Endothelial cell of umbilical vein (primary cell): ENCODE results near the gene AREG. TPM values are rescaled to one million over a fixed set of nuclear protein-coding genes. Genes with fewer than 3 reads are reported as not detected.

Source experiments
- BruUV-seq: library from RNA; stranded (reverse); fragments of 400-500 nt; replicated peaks from 2 replicates; lab custom pipeline; 2021; lab: Mats Ljungman, UMichigan
- CTCF ChIA-PET: fragments of 300-600, 350-600 bp; sonication (Branson Sonifier 250); formaldehyde crosslinking; loops from one replicate; lab custom pipeline; 2021; ENCODE audit warnings: antibody characterized with exemption, inconsistent platforms; lab: Charles Lee
- POLR2A ChIA-PET: fragments of 300-600, 350-600 bp; sonication (Branson Sonifier 250); formaldehyde crosslinking; loops from one replicate; lab custom pipeline; 2021; ENCODE audit warnings: antibody characterized with exemption, inconsistent platforms; lab: Charles Lee
- DNase-seq: peaks from one replicate; pipeline ENCODE4 v3.0.0-alpha.2; 2011; ENCODE audit warnings: low read depth, low spot score
- FAIRE-seq: peaks from 2 replicates; lab custom pipeline; 2011; peaks lifted over from hg19 to GRCh38; lab: Jason Lieb, UNC
- H2AFZ ChIP-seq: 2 replicates; pipeline ENCODE4 v1.6.0; 2012; ENCODE audit warnings: low read depth, low read length, control low read depth, inconsistent platforms
- H3K27ac ChIP-seq: 2 replicates; pipeline ENCODE4 v1.5.1; 2011; ENCODE audit warnings: low read depth, mild to moderate bottlenecking, control low read depth, low read length, moderate library complexity; ENCODE audit not compliant: insufficient read depth
- H3K27me3 ChIP-seq, 2 experiments: 2 replicates each; pipeline versions ENCODE4 v1.6.0 to v1.6.1; 2011; ENCODE audit warnings: low read length in 2 of 2, mixed read lengths in 1 of 2; ENCODE audit not compliant: control insufficient read depth in 2 of 2, insufficient read depth in 2 of 2
- H3K36me3 ChIP-seq, 2 experiments: 2 replicates in 1 of 2; 3 replicates in 1 of 2; pipeline ENCODE4 v1.5.1; 2011; ENCODE audit warnings: low read length in 2 of 2, mild to moderate bottlenecking in 1 of 2, moderate library complexity in 1 of 2; ENCODE audit not compliant: control insufficient read depth in 2 of 2, insufficient read depth in 2 of 2; ENCODE audit errors: extremely low read depth in 1 of 2
- H3K4me1 ChIP-seq: 3 replicates; pipeline ENCODE4 v1.5.1; 2011; ENCODE audit warnings: mild to moderate bottlenecking, low read length; ENCODE audit not compliant: control insufficient read depth, insufficient read depth; ENCODE audit errors: extremely low read depth
- H3K4me2 ChIP-seq: 2 replicates; pipeline ENCODE4 v1.6.1; 2011; ENCODE audit warnings: low read length, control low read depth, mixed read lengths; ENCODE audit not compliant: insufficient read depth
- H3K4me3 ChIP-seq, 3 experiments: fragments of 200-600 bp in 1 of 3; sonication (generic), shearing (Covaris generic) in 1 of 3; replicated peaks in 1 of 3; 2 replicates each; pipeline ENCODE4 v1.5.1; 2011 to 2016; ENCODE audit warnings: control low read depth in 3 of 3, low read length in 3 of 3, mild to moderate bottlenecking in 2 of 3, inconsistent platforms in 1 of 3, low read depth in 1 of 3, moderate library complexity in 1 of 3; ENCODE audit not compliant: insufficient read depth in 1 of 3
- H3K79me2 ChIP-seq: 2 replicates; pipeline ENCODE4 v1.6.0; 2012; ENCODE audit warnings: low read length, inconsistent platforms; ENCODE audit not compliant: control insufficient read depth, insufficient read depth
- H3K9ac ChIP-seq: replicated peaks from 2 replicates; pipeline ENCODE3; 2011; ENCODE audit warnings: low read length, control low read depth; ENCODE audit not compliant: insufficient read depth; ENCODE audit errors: extremely low read depth
- H3K9me1 ChIP-seq: replicated peaks from 3 replicates; pipeline ENCODE4 v1.6.0; 2011; ENCODE audit warnings: mild to moderate bottlenecking, low read length; ENCODE audit not compliant: control insufficient read depth, insufficient read depth; ENCODE audit errors: extremely low read depth
- H3K9me3 ChIP-seq: replicated peaks from 2 replicates; pipeline ENCODE4 v1.5.1; 2012; ENCODE audit warnings: low read length, inconsistent platforms; ENCODE audit not compliant: control insufficient read depth, insufficient read depth
- H4K20me1 ChIP-seq: replicated peaks from 2 replicates; pipeline ENCODE3; 2011; ENCODE audit warnings: mild to moderate bottlenecking, low read length; ENCODE audit not compliant: control insufficient read depth, insufficient read depth; ENCODE audit errors: extremely low read depth
- EZH2 ChIP-seq: IDR thresholded peaks from 2 replicates; pipeline ENCODE4 v1.6.1; 2012; ENCODE audit warnings: borderline replicate concordance, low read depth, mild to moderate bottlenecking, moderate library complexity, low read length, inconsistent platforms; ENCODE audit not compliant: severe bottlenecking
- FOS ChIP-seq: IDR thresholded peaks from 2 replicates; pipeline ENCODE4 v1.6.1; 2011; ENCODE audit warnings: mild to moderate bottlenecking, low read length, moderate library complexity, borderline replicate concordance; ENCODE audit not compliant: insufficient read depth
- GATA2 ChIP-seq: IDR thresholded peaks from 2 replicates; pipeline ENCODE4 v1.7.0; 2011; ENCODE audit warnings: low read depth, mild to moderate bottlenecking, moderate library complexity, mixed read lengths, low read length; ENCODE audit not compliant: insufficient read length, insufficient read depth
- JUN ChIP-seq: IDR thresholded peaks from 2 replicates; pipeline ENCODE4 v1.6.1; 2011; ENCODE audit warnings: borderline replicate concordance, low read depth; ENCODE audit not compliant: insufficient read length, insufficient read depth
- MYC ChIP-seq: IDR thresholded peaks from one replicate; pipeline ENCODE4 v1.6.1; 2011; ENCODE audit warnings: mild to moderate bottlenecking, low read depth, low read length
- POLR2A ChIP-seq: IDR thresholded peaks from 2 replicates; pipeline ENCODE4 v1.6.1; 2012; ENCODE audit warnings: low read depth, mild to moderate bottlenecking, control low read depth, low read length
- POLR2AphosphoS5 ChIP-seq: IDR thresholded peaks from 2 replicates; pipeline ENCODE4 v1.6.1; 2012; ENCODE audit warnings: low read depth, mild to moderate bottlenecking, control low read depth, low read length, moderate library complexity; ENCODE audit not compliant: insufficient read depth
- dilution Hi-C: fragments of 300-500 bp; cut with MboI; formaldehyde crosslinking; loops from one replicate; pipeline ENCODE4 v1.15.0; 2019; ENCODE audit warnings: low sequenced_read_pairs; ENCODE audit not compliant: extremely low pct_ligation_motif_present
- intact Hi-C: fragments of 100-400 bp; cut with micrococcal nuclease; formaldehyde crosslinking; loops from one replicate; pipeline ENCODE4 v1.10.0; 2022
- polyA plus RNA-seq, 4 experiments: library from polyadenylated mRNA; depleted of rRNA in 3 of 4; stranded (reverse) in 3 of 4; unstranded in 1 of 4; fragments of >200 nt; gene quantifications; 2 replicates each; pipeline versions ENCODE4 v1.2.1 to v1.2.3, GENCODE V29; 2011 to 2012; ENCODE audit warnings: missing spikeins in 1 of 4
- total RNA-seq: library from RNA; stranded (reverse); gene quantifications from 2 replicates; pipeline ENCODE4 v1.2.3, GENCODE V29; 2021
- TF ChIP-seq, protein P1 (sequence below): IDR thresholded peaks from 2 replicates; pipeline ENCODE4 v1.6.1; 2011; ENCODE audit not compliant: insufficient read depth, insufficient read length
- TF ChIP-seq, protein P2 (sequence below), 2 donors: IDR thresholded peaks; 1 replicate in 1 of 2; 2 replicates in 1 of 2; pipeline ENCODE4 v1.5.1; 2011; ENCODE audit warnings: low read length in 2 of 2, mild to moderate bottlenecking in 2 of 2, moderate library complexity in 2 of 2, control low read depth in 1 of 2, inconsistent platforms in 1 of 2, low read depth in 1 of 2; ENCODE audit not compliant: insufficient read depth in 1 of 2; ENCODE audit errors: extremely low read depth in 1 of 2

AREG gene
- total and polyA plus RNA-seq, 2 donors (not counting 3 experiments of a cell fraction or from before 2014, with no cell fraction given): 0.17 to 0.55 TPM

DNA sequence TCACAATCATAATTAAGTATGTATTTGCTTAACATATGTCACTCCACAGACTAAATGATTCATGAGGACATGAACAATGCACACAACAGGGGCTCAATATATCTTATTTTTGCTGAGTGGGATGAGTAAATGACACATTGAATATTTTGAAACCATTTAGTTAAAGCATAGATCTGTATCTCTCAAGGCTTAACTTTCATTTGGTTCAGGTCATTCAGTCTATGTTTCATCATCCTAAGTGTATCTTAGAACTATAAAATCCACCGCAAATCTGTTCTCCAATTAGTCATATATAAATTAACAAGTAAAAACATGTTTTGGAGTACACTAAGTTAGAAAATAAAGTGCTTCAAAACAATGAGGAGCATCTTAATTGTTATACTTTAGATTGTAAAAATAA, 45.8 kb downstream of the AREG start:
- H3K4me2 ChIP-seq: no peak overlapping the region
- DNase-seq (no peak), FAIRE-seq (no peak)
- no peak overlapping the region for H3K4me3 ChIP-seq
- POLR2A ChIA-PET: no interaction called here
- no peaks in the 10 kb centered on the region for H3K36me3 ChIP-seq
- intact Hi-C loops (no loop called here), dilution Hi-C loops (no loop called here)
- H3K9me3 ChIP-seq: no peaks in the 10 kb centered on the region
- CTCF ChIA-PET: interaction anchor here (1.9 kb wide), 1 partner anchor 41 kb away, joined by 4 read pairs; no protein-coding TSS in a partner anchor
- no peaks in the 10 kb centered on the region for H3K4me1 ChIP-seq
- no TSS peak for BruUV-seq
- no peak for TF ChIP-seq JUN
- no peak for TF ChIP-seq GATA2
- no peak for TF ChIP-seq MYC
- TF ChIP-seq, protein P1, sequence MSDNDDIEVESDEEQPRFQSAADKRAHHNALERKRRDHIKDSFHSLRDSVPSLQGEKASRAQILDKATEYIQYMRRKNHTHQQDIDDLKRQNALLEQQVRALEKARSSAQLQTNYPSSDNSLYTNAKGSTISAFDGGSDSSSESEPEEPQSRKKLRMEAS: no peak
- no peak for TF ChIP-seq POLR2A
- no peak for TF ChIP-seq FOS
- TF ChIP-seq EZH2: no peak
- TF ChIP-seq, protein P2, sequence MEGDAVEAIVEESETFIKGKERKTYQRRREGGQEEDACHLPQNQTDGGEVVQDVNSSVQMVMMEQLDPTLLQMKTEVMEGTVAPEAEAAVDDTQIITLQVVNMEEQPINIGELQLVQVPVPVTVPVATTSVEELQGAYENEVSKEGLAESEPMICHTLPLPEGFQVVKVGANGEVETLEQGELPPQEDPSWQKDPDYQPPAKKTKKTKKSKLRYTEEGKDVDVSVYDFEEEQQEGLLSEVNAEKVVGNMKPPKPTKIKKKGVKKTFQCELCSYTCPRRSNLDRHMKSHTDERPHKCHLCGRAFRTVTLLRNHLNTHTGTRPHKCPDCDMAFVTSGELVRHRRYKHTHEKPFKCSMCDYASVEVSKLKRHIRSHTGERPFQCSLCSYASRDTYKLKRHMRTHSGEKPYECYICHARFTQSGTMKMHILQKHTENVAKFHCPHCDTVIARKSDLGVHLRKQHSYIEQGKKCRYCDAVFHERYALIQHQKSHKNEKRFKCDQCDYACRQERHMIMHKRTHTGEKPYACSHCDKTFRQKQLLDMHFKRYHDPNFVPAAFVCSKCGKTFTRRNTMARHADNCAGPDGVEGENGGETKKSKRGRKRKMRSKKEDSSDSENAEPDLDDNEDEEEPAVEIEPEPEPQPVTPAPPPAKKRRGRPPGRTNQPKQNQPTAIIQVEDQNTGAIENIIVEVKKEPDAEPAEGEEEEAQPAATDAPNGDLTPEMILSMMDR (IDR thresholded peaks at IDR 0.05; ENCODE audit: extremely low read depth in 1 of 2, insufficient read depth in 1 of 2, low read depth in 1 of 2, low read length in 2 of 2): no peak
- no peak for TF ChIP-seq POLR2AphosphoS5
- no peaks in the 10 kb centered on the region for H3K9me1 ChIP-seq
- H3K27me3 ChIP-seq: no peaks in the 10 kb centered on the region
- H3K27ac ChIP-seq: no peak overlapping the region
- H3K9ac ChIP-seq: no peak overlapping the region
- no peaks in the 10 kb centered on the region for H3K79me2 ChIP-seq
- no peaks in the 10 kb centered on the region for H4K20me1 ChIP-seq
- no peak overlapping the region for H2AFZ ChIP-seq
